GM12864 (cell line): Measurements from ENCODE around the gene TMEM135.

Experiments used
- DNase-seq: peaks from one replicate; pipeline ENCODE4 v3.0.0-alpha.2; 2011; ENCODE audit warnings: low read depth
- H3K4me3 ChIP-seq: 2 replicates; pipeline ENCODE4 v1.5.1; 2011; ENCODE audit warnings: mild to moderate bottlenecking, low read depth, low read length, control low read depth
- TF ChIP-seq, protein P1 (sequence below): IDR thresholded peaks from 2 replicates; pipeline ENCODE4 v1.5.1; 2011; ENCODE audit warnings: low read depth, mild to moderate bottlenecking, moderate library complexity, low read length, control low read depth, inconsistent platforms; ENCODE audit errors: missing control alignments

The TMEM135 gene

DNA sequence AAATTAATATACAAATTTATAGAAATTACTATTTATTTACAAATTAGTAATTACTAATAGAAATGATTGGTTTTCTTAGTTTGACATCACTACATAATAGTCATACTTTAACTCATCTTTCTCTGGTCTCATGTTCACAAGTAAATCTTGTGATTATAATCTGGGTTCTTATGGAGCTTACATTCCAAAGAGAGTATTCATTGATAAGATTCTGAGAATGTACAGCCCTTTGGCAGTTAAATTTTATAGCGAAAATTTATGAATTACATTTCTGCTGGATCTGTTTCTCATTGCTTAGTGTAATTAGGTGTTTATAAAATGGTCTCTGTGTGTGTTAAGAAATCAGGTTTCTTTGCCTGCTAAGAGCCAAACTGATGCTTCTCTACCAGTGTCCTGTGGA, 175.2 kb downstream of the TMEM135 start:
- TF ChIP-seq, protein P1, sequence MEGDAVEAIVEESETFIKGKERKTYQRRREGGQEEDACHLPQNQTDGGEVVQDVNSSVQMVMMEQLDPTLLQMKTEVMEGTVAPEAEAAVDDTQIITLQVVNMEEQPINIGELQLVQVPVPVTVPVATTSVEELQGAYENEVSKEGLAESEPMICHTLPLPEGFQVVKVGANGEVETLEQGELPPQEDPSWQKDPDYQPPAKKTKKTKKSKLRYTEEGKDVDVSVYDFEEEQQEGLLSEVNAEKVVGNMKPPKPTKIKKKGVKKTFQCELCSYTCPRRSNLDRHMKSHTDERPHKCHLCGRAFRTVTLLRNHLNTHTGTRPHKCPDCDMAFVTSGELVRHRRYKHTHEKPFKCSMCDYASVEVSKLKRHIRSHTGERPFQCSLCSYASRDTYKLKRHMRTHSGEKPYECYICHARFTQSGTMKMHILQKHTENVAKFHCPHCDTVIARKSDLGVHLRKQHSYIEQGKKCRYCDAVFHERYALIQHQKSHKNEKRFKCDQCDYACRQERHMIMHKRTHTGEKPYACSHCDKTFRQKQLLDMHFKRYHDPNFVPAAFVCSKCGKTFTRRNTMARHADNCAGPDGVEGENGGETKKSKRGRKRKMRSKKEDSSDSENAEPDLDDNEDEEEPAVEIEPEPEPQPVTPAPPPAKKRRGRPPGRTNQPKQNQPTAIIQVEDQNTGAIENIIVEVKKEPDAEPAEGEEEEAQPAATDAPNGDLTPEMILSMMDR = no peak
- no peak for DNase-seq
- no peak overlapping the region for H3K4me3 ChIP-seq

DNA sequence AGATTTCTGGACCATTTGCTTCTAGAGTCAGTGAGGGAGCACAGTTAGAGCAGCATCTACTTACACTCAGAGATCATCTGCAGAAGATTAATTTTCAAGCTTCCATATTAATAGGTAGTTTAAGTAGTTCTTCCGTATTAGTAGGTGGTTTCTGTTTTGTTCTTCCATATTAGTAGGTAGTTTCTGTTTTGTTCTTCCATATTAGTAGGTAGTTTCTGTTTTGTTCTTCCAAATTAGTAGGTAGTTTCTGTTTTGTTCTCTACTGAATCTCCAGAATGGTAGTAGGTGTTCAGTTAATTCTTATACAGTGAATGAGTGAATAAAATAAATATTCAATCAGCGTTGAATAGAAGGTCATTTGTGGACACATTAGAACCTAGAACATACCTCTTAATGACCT, 175.7 kb downstream of the TMEM135 start:
- TF ChIP-seq, protein P1 = no peak
- no peak for DNase-seq
- H3K4me3 ChIP-seq = no peak overlapping the region

- H3K4me3 ChIP-seq = no peak overlapping the region
- TF ChIP-seq, protein P1 = no peak
- DNase-seq = no peak
These were observed 177.5 kb downstream of the TMEM135 start for GRCh38 chr11:87215236-87215635.

GRCh38 chr11:87219266-87219665, 181.5 kb downstream of the TMEM135 start:
- H3K4me3 ChIP-seq = no peak overlapping the region
- TF ChIP-seq, protein P1 = no peak
- peak; percentile 8 for DNase-seq

GRCh38 chr11:87223816-87224215, 186.1 kb downstream of the TMEM135 start:
- DNase-seq = no peak
- TF ChIP-seq, protein P1 = no peak
- H3K4me3 ChIP-seq = no peak overlapping the region

- TF ChIP-seq, protein P1 = no peak
- no peak for DNase-seq
- H3K4me3 ChIP-seq = no peak overlapping the region
These were observed 186.8 kb downstream of the TMEM135 start for GRCh38 chr11:87224486-87224885.

- TF ChIP-seq, protein P1 = no peak
- no peak overlapping the region for H3K4me3 ChIP-seq
- DNase-seq = no peak
These were observed 191.1 kb downstream of the TMEM135 start for GRCh38 chr11:87228820-87229219.
